K562 (cell line): ENCODE measurements around the gene NVL. TPM values are rescaled to one million over a fixed set of nuclear protein-coding genes. Genes with fewer than 3 reads are reported as not detected.

Source experiments
- ADNP ChIP-seq: fragments of 200-800 bp; sonication (Bioruptor generic); IDR thresholded peaks from 2 replicates; pipeline ENCODE4 v1.6.1; 2016; ENCODE audit warnings: missing genetic modification characterization, missing compliant biosample characterization
- ATF7 ChIP-seq: fragments of 450-650 bp; IDR thresholded peaks from 2 replicates; pipeline ENCODE4 v1.7.1; 2014; ENCODE audit warnings: mild to moderate bottlenecking, moderate library complexity
- DACH1 ChIP-seq: fragments of 450-650 bp; IDR thresholded peaks from 2 replicates; pipeline ENCODE4 v1.6.1; 2018; ENCODE audit not compliant: partially characterized antibody
- FOXJ2 ChIP-seq: fragments of 200-800 bp; sonication (Bioruptor generic); IDR thresholded peaks from 2 replicates; pipeline ENCODE4 v1.6.1; 2016; ENCODE audit warnings: missing genetic modification characterization, missing compliant biosample characterization
- FOXP1 ChIP-seq: sonication (generic); formaldehyde crosslinking; IDR thresholded peaks from 2 replicates; pipeline ENCODE4 v1.8.0; 2022; ENCODE audit warnings: mild to moderate bottlenecking, missing genetic modification reagents
- GABPB1 ChIP-seq: sonication (generic); formaldehyde crosslinking; IDR thresholded peaks from 2 replicates; pipeline ENCODE4 v1.8.0; 2022; ENCODE audit warnings: mild to moderate bottlenecking, missing genetic modification reagents
- GATAD2A ChIP-seq: fragments of 450-650 bp; IDR thresholded peaks from 2 replicates; pipeline ENCODE4 v1.6.1; 2017
- GTF2A2 ChIP-seq: IDR thresholded peaks from 2 replicates; pipeline ENCODE4 v1.6.1; 2016; ENCODE audit warnings: mild to moderate bottlenecking, missing genetic modification characterization, missing compliant biosample characterization
- HES1 ChIP-seq: fragments of 450-650 bp; IDR thresholded peaks from 2 replicates; pipeline ENCODE4 v1.6.1; 2016; ENCODE audit warnings: low read depth, mild to moderate bottlenecking, moderate library complexity
- HINFP ChIP-seq: fragments of 450-650 bp; conservative IDR thresholded peaks from 2 replicates; pipeline ENCODE4 v1.6.1; 2016; ENCODE audit warnings: missing genetic modification characterization, low read depth, mild to moderate bottlenecking, control low read depth, missing compliant biosample characterization
- MAFG ChIP-seq: fragments of 450-650 bp; conservative IDR thresholded peaks from 2 replicates; pipeline ENCODE4 v1.6.1; 2016; ENCODE audit warnings: missing genetic modification characterization, missing compliant biosample characterization
- MYC ChIP-seq, 2 experiments: fragments of 250-450 bp in 1 of 2; sonication (Bioruptor Pico) in 1 of 2; IDR thresholded peaks; 2 replicates each; pipeline versions ENCODE4 v1.5.1 to v1.6.1; 2012 to 2021; ENCODE audit warnings: low read depth in 2 of 2, borderline replicate concordance in 1 of 2, improper control_type of control experiment in 1 of 2, low read length in 1 of 2, mild to moderate bottlenecking in 1 of 2, moderate library complexity in 1 of 2
- PRPF4 ChIP-seq: fragments of 200-400 bp; formaldehyde crosslinking; IDR thresholded peaks from one replicate; pipeline ENCODE4 v1.6.1; 2017; ENCODE audit warnings: low read length, low read depth, mild to moderate bottlenecking; ENCODE audit not compliant: insufficient read depth, poor library complexity, severe bottlenecking
- SMARCE1 ChIP-seq: fragments of 450-650 bp; IDR thresholded peaks from 2 replicates; pipeline ENCODE4 v1.7.1; 2016; ENCODE audit warnings: mild to moderate bottlenecking
- TCFL5 ChIP-seq: fragments of 250-450 bp; sonication (Bioruptor Pico); conservative IDR thresholded peaks from 2 replicates; pipeline ENCODE4 v1.6.1; 2021; ENCODE audit warnings: mild to moderate bottlenecking, moderate library complexity, matching md5 sums
- TEAD4 ChIP-seq, 2 experiments: sonication (generic) in 1 of 2; formaldehyde crosslinking in 1 of 2; IDR thresholded peaks; 2 replicates each; pipeline versions ENCODE4 v1.6.1 to v1.8.0; 2012 to 2022; ENCODE audit warnings: borderline replicate concordance in 1 of 2, inconsistent platforms in 1 of 2, low read length in 1 of 2, mild to moderate bottlenecking in 1 of 2, missing genetic modification reagents in 1 of 2
- ZBED1 ChIP-seq: IDR thresholded peaks from 2 replicates; pipeline ENCODE4 v1.6.1; 2014
- ZNF174 ChIP-seq: fragments of 250-450 bp; sonication (Bioruptor Pico); IDR thresholded peaks from 2 replicates; pipeline ENCODE4 v1.4.0; 2020; ENCODE audit warnings: mild to moderate bottlenecking
- ZNF518B ChIP-seq: fragments of 250-450 bp; sonication (Bioruptor Pico); IDR thresholded peaks from 2 replicates; pipeline ENCODE4 v1.5.0; 2021; ENCODE audit warnings: mild to moderate bottlenecking, moderate library complexity
- ZNF668 ChIP-seq: fragments of 250-450 bp; sonication (Bioruptor Pico); IDR thresholded peaks from 2 replicates; pipeline ENCODE4 v1.8.0; 2022; ENCODE audit warnings: mild to moderate bottlenecking, inconsistent platforms
- polyA plus RNA-seq, 8 experiments: library from polyadenylated mRNA; depleted of rRNA in 4 of 8; stranded (reverse) in 5 of 8; unstranded in 3 of 8; fragments of >200 nt; fragmentation: Nextera tagmentation in 2 of 8; fragmentation: Illumina TruSeq in 1 of 8; extraction: Ambion mirVana in 2 of 8; extraction: Trizol in 1 of 8; gene quantifications; 2 replicates each; pipeline versions ENCODE4 v1.2.1 to v1.2.3, GENCODE V29; 2011 to 2014; ENCODE audit warnings: inconsistent platforms in 1 of 8, missing spikeins in 1 of 8
- total RNA-seq, 7 experiments: library from RNA; depleted of rRNA in 6 of 7; stranded (reverse); fragments of >200 nt in 6 of 7; fragmentation: Illumina TruSeq in 2 of 7; extraction: Trizol in 2 of 7; gene quantifications; 2 replicates each; pipeline versions ENCODE4 v1.2.1 to v1.2.3, GENCODE V29; 2011 to 2021; ENCODE audit warnings: low replicate concordance in 1 of 7

The NVL gene
- total and polyA plus RNA-seq, 9 of the 15 experiments (the other 6 are each of a cell fraction or from before 2014, with no cell fraction given), result 32.5 to 86.6 (median 62.9) TPM

GRCh38 chr1:224262373-224263054 lies 67.5 kb downstream of the NVL start (continued):
- no peak; the same call in 1 of the 2 replicates for TF ChIP-seq HES1
- TF ChIP-seq TCFL5 (CRISPR knock-in tag), result no peak
- TF ChIP-seq HINFP (tag), result no peak
- no peak for TF ChIP-seq ZNF174 (CRISPR knock-in tag)
- TF ChIP-seq TEAD4 (IDR thresholded peaks at IDR 0.05; ENCODE audit: low read length), result no peak
- TF ChIP-seq TEAD4 (CRISPR knock-in tag; IDR thresholded peaks at IDR 0.05; ENCODE audit: borderline replicate concordance), result no peak
- no peak for TF ChIP-seq ADNP (tag)
- TF ChIP-seq MAFG (tag), result no peak
- no peak for TF ChIP-seq FOXP1 (CRISPR knock-in tag)
- TF ChIP-seq GTF2A2 (tag), result no peak
- TF ChIP-seq ZBED1, result no peak
- 0 out of 2 replicates have a peak, but pooled peaks have one; percentile 30 for TF ChIP-seq GABPB1 (CRISPR knock-in tag)
- TF ChIP-seq FOXJ2 (tag), result no peak
- 0 out of 2 replicates have a peak, but pooled peaks have one; percentile 27 for TF ChIP-seq ATF7
- TF ChIP-seq GATAD2A, result no peak
- no peak for TF ChIP-seq MYC (IDR thresholded peaks at IDR 0.05; ENCODE audit: low read depth, low read length)
- TF ChIP-seq MYC (CRISPR knock-in tag; IDR thresholded peaks at IDR 0.05; ENCODE audit: borderline replicate concordance, low read depth), result no peak
- TF ChIP-seq PRPF4, result no peak
- peak; percentile 81 for TF ChIP-seq SMARCE1
- no peak for TF ChIP-seq ZNF668
- no peak for TF ChIP-seq ZNF518B (CRISPR knock-in tag)
- TF ChIP-seq DACH1, result peak; percentile 94
